Activated CD4-positive, alpha-beta T cell treated with anti-CD3 and anti-CD28 coated beads, Interleukin-2, amount 10 ng/mL, durations not matched to agents 7 days and 5 days (primary cell): ENCODE results near the gene LYPD1. TPM values are rescaled to one million over a fixed set of nuclear protein-coding genes. Genes with fewer than 3 reads are reported as not detected.

Source experiments
- CTCF ChIA-PET: fragments of 350-600 bp; sonication (Branson Sonifier 250); formaldehyde crosslinking; loops from one replicate; lab custom pipeline; 2021; ENCODE audit warnings: antibody characterized with exemption; lab: Charles Lee
- POLR2A ChIA-PET: fragments of 350-600 bp; sonication (Branson Sonifier 250); formaldehyde crosslinking; loops from one replicate; lab custom pipeline; 2021; ENCODE audit warnings: antibody characterized with exemption; lab: Charles Lee
- DNase-seq: peaks from one replicate; pipeline ENCODE4 v3.0.0-alpha.2; 2020
- H3K27ac Mint-ChIP-seq: one replicate; pipeline ENCODE4 v1.8.0; 2021; ENCODE audit warnings: mild to moderate bottlenecking, moderate library complexity, mixed read lengths
- H3K27me3 Mint-ChIP-seq: one replicate; pipeline ENCODE4 v1.8.0; 2021; ENCODE audit warnings: mixed read lengths
- H3K36me3 Mint-ChIP-seq: one replicate; pipeline ENCODE4 v1.8.0; 2021; ENCODE audit warnings: low read depth, mixed read lengths
- H3K4me1 Mint-ChIP-seq: one replicate; pipeline ENCODE4 v1.8.0; 2021; ENCODE audit warnings: mixed read lengths
- H3K4me3 Mint-ChIP-seq: one replicate; pipeline ENCODE4 v1.8.0; 2021; ENCODE audit warnings: mild to moderate bottlenecking, moderate library complexity, mixed read lengths
- H3K9me3 Mint-ChIP-seq: one replicate; pipeline ENCODE4 v1.8.0; 2021; ENCODE audit warnings: mixed read lengths
- total RNA-seq, 2 experiments: library from RNA; stranded (reverse); gene quantifications; one replicate each; pipeline ENCODE4 v1.2.3, GENCODE V29; 2021

Gene LYPD1
- total RNA-seq, 2 experiments from 2014 or later: not detected

- Mint-ChIP-seq H3K4me1 (no peaks in the 10 kb centered on the region), H3K27ac (no peak overlapping the region), H3K27me3 (no peaks in the 10 kb centered on the region), H3K4me3 (no peak overlapping the region), H3K36me3 (no peaks in the 10 kb centered on the region), H3K9me3 (no peaks in the 10 kb centered on the region)
- POLR2A ChIA-PET: interaction anchor here (0.7 kb wide), 1 partner anchor 536 kb away, joined by 3 read pairs; no protein-coding TSS in a partner anchor
- no peak for DNase-seq
- CTCF ChIA-PET: no interaction called here
Observed at GRCh38 chr2:132659331-132659730, 10.7 kb downstream of the LYPD1 start.

- H3K27ac Mint-ChIP-seq: no peak overlapping the region
- no peaks in the 10 kb centered on the region for H3K9me3 Mint-ChIP-seq
- no peak for DNase-seq
- ChIA-PET POLR2A (no interaction called here), CTCF (no interaction called here)
- no peaks in the 10 kb centered on the region for H3K4me1 Mint-ChIP-seq
- no peaks in the 10 kb centered on the region for H3K36me3 Mint-ChIP-seq
- H3K4me3 Mint-ChIP-seq: no peak overlapping the region
- no peaks in the 10 kb centered on the region for H3K27me3 Mint-ChIP-seq
Observed at GRCh38 chr2:132656266-132656975, 13.6 kb downstream of the LYPD1 start.

DNA sequence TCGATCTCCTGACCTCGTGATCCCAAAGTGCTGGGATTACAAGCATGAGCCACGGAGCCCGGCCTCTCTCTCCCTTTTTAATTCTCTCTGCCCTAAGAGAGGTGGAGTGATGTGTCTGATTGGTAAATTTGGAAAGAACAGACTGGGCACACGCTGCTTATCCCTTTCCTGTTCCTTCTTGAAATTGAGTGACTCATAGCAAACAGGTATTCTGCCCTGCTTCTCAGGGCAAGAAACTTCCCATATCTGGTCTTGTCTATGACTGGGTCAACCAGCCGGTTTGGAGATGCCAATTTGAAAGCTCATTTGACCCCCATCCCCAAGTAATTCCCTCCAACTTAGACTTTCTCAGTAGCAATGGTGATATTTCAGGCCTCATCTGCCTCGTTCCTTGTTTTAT lies 15.0 kb downstream of the LYPD1 start:
- Mint-ChIP-seq H3K4me3 (no peak overlapping the region), H3K4me1 (no peaks in the 10 kb centered on the region), H3K9me3 (no peaks in the 10 kb centered on the region), H3K27me3 (no peaks in the 10 kb centered on the region), H3K36me3 (no peaks in the 10 kb centered on the region), H3K27ac (no peak overlapping the region)
- no peak for DNase-seq
- ChIA-PET POLR2A (no interaction called here), CTCF (no interaction called here)

DNA sequence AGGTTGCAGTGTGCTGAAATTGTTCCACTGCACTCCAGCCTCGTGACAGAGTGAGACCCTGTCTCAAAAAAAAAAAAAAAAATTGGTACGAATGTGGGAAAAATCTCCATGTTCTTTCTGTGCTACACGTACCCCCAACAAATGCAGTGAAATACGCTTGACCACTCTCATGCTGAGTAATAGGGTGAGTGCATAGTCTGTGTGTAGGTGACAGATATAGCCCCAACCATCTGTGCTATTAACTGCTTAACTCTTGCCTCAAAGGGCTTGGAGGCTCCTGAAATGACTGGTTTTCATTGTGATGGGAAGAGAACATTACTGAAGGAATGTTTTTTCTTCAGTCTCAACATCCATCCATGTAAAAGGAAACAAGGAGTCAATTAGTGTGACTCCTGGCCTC lies 15.7 kb downstream of the LYPD1 start:
- Mint-ChIP-seq H3K36me3 (no peaks in the 10 kb centered on the region), H3K9me3 (no peaks in the 10 kb centered on the region), H3K27me3 (no peaks in the 10 kb centered on the region), H3K27ac (no peak overlapping the region), H3K4me3 (no peak overlapping the region), H3K4me1 (no peaks in the 10 kb centered on the region)
- POLR2A ChIA-PET: no interaction called here
- CTCF ChIA-PET: no interaction called here
- no peak for DNase-seq

GRCh38 chr2:132652474-132652873 lies 17.5 kb downstream of the LYPD1 start:
- Mint-ChIP-seq H3K9me3 (no peaks in the 10 kb centered on the region), H3K4me1 (no peaks in the 10 kb centered on the region), H3K4me3 (no peak overlapping the region), H3K36me3 (no peaks in the 10 kb centered on the region), H3K27ac (no peak overlapping the region), H3K27me3 (no peaks in the 10 kb centered on the region)
- no peak for DNase-seq
- ChIA-PET POLR2A (no interaction called here), CTCF (no interaction called here)

- ChIA-PET CTCF (interaction anchor here (0.7 to 0.9 kb wide), 2 partner anchors 14 to 80 kb away, joined by 3 read pairs; no protein-coding TSS in a partner anchor), POLR2A (interaction anchor here (0.7 kb wide), 1 partner anchor 240 kb away, joined by 3 read pairs; no protein-coding TSS in a partner anchor)
- Mint-ChIP-seq H3K27me3 (no peaks in the 10 kb centered on the region), H3K9me3 (no peaks in the 10 kb centered on the region), H3K27ac (no peak overlapping the region), H3K4me3 (no peak overlapping the region), H3K4me1 (no peaks in the 10 kb centered on the region), H3K36me3 (no peaks in the 10 kb centered on the region)
- DNase-seq: no peak
Observed at GRCh38 chr2:132651115-132652045, 18.6 kb downstream of the LYPD1 start.

DNA sequence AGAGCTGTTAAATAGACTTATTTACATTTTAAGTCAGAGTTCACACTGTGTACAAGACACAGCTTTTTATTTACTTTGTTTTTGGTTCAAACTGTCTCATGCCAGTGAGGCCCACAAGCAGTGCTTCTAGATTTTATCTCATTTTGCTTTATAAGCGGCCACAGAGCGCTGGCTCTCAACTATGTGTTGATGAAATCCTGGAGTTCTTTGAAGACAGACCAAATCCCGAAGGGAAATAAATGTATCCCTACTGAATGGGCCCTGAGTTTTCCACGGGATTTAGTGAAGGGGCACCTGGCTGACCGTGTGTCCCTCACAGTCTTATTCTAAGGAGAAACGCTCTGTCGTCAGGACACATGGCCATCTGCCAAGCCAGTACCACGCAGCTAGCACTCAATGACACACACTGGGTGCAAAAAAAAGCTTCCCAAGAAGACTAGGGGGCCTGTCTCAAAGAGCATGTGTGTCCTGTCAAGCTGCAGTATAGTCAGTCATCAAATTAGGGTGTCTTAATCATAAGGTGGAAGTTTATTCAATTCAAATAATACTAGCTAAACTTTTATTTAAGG lies 23.4 kb downstream of the LYPD1 start:
- Mint-ChIP-seq H3K4me1 (no peaks in the 10 kb centered on the region), H3K27ac (no peak overlapping the region), H3K9me3 (no peaks in the 10 kb centered on the region), H3K36me3 (no peaks in the 10 kb centered on the region), H3K4me3 (no peak overlapping the region), H3K27me3 (no peaks in the 10 kb centered on the region)
- CTCF ChIA-PET: no interaction called here
- DNase-seq: no peak
- POLR2A ChIA-PET: no interaction called here

DNA sequence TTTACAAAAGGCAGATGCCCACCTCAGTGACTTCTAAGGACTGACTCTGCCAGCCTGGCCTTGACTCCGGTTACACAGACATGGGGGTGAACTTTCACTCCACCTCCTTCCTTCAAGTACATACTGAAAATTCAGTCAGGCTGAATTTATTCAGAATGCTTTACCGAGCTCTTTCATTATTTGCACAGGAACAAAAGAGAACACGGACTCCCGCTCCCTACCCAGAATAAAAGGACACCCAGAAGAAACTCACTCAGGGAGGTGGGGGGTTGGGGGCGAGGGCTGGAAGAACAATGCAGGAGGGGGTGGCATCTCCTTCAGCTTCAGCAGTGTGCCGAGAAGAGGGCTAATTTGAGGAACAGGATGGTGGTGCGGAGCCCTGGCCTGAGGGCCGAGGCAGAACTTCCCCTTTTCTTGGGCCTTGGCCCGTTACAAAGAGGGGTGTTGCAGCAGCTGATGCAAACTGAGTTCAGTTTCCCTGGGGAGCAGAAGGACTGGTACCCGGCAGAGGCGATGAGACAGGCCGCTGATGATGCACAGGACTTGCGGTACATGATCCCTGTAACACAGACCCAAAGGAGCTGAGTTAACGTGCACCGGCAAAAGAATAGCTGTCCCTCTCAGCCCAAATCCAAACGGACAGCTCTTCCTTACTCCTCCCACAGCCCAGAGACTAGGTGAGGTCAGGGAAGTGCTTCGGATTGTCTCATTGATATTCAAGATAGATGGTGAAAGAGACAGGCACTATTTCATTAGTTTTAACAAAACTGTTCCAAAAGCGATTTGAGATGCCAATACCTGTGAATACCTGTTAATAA lies 24.1 kb downstream of the LYPD1 start:
- H3K27ac Mint-ChIP-seq: no peak overlapping the region
- no peaks in the 10 kb centered on the region for H3K4me1 Mint-ChIP-seq
- DNase-seq: no peak
- no peaks in the 10 kb centered on the region for H3K27me3 Mint-ChIP-seq
- no peak overlapping the region for H3K4me3 Mint-ChIP-seq
- ChIA-PET POLR2A (no interaction called here), CTCF (no interaction called here)
- H3K36me3 Mint-ChIP-seq: no peaks in the 10 kb centered on the region
- no peaks in the 10 kb centered on the region for H3K9me3 Mint-ChIP-seq

DNA sequence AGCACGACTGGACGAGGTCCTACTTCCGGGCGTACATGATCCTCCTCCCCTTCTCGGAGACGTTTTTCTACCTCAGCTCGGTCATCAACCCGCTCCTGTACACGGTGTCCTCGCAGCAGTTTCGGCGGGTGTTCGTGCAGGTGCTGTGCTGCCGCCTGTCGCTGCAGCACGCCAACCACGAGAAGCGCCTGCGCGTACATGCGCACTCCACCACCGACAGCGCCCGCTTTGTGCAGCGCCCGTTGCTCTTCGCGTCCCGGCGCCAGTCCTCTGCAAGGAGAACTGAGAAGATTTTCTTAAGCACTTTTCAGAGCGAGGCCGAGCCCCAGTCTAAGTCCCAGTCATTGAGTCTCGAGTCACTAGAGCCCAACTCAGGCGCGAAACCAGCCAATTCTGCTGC lies 24.8 kb downstream of the LYPD1 start:
- Mint-ChIP-seq H3K4me3 (no peak overlapping the region), H3K9me3 (no peaks in the 10 kb centered on the region), H3K4me1 (no peaks in the 10 kb centered on the region), H3K27me3 (no peaks in the 10 kb centered on the region), H3K36me3 (no peaks in the 10 kb centered on the region), H3K27ac (no peak overlapping the region)
- ChIA-PET POLR2A (no interaction called here), CTCF (no interaction called here)
- no peak for DNase-seq

- Mint-ChIP-seq H3K36me3 (no peaks in the 10 kb centered on the region), H3K4me1 (no peaks in the 10 kb centered on the region), H3K4me3 (no peak overlapping the region), H3K27ac (no peak overlapping the region), H3K9me3 (no peaks in the 10 kb centered on the region), H3K27me3 (no peaks in the 10 kb centered on the region)
- DNase-seq: no peak
- ChIA-PET POLR2A (no interaction called here), CTCF (no interaction called here)
Observed at GRCh38 chr2:132642415-132642814, 27.6 kb downstream of the LYPD1 start.

GRCh38 chr2:132641819-132642218 lies 28.2 kb downstream of the LYPD1 start:
- Mint-ChIP-seq H3K9me3 (no peaks in the 10 kb centered on the region), H3K4me1 (no peaks in the 10 kb centered on the region), H3K27ac (no peak overlapping the region), H3K27me3 (no peaks in the 10 kb centered on the region), H3K4me3 (no peak overlapping the region), H3K36me3 (no peaks in the 10 kb centered on the region)
- ChIA-PET POLR2A (no interaction called here), CTCF (no interaction called here)
- DNase-seq: no peak

DNA sequence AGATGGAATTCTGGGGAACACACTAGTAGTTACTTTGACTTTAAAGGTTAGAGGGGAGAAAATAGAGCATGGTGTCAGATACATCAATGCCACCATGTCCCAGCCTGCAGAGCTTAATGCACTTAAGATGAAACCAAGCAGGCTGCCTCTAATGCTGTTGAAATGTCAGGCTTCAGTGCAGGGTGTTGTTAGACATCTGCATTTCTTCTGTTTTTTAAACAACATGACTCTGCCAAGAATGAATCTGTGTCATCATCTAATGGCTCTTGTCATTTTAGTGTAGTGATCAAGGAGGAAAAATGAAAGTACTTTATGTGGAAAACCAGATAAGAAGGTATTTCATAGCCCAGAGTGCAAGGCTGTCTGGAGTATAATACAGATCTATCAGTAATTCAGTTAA lies 29.9 kb downstream of the LYPD1 start:
- DNase-seq: no peak
- no peaks in the 10 kb centered on the region for H3K27me3 Mint-ChIP-seq
- ChIA-PET POLR2A (no interaction called here), CTCF (no interaction called here)
- H3K9me3 Mint-ChIP-seq: no peaks in the 10 kb centered on the region
- no peak overlapping the region for H3K4me3 Mint-ChIP-seq
- no peak overlapping the region for H3K27ac Mint-ChIP-seq
- no peaks in the 10 kb centered on the region for H3K36me3 Mint-ChIP-seq
- no peaks in the 10 kb centered on the region for H3K4me1 Mint-ChIP-seq
